D721Med (cell line): ENCODE data around the gene NAA25.

ENCODE experiments used
- DNase-seq: peaks from one replicate; pipeline ENCODE4 v3.0.0; 2011; ENCODE audit warnings: low spot score; ENCODE audit not compliant: insufficient read length
- FAIRE-seq: peaks from 2 replicates; lab custom pipeline; 2011; peaks lifted over from hg19 to GRCh38; lab: Jason Lieb, UNC
- TF ChIP-seq, protein P1 (sequence below): IDR thresholded peaks from 2 replicates; pipeline ENCODE4 v1.5.1; 2012; ENCODE audit warnings: mild to moderate bottlenecking, control low read depth; ENCODE audit not compliant: insufficient read depth; ENCODE audit errors: missing control alignments

The NAA25 gene

GRCh38 chr12:112091563-112091962 is 17.0 kb downstream of the NAA25 start:
- DNase-seq (no peak), FAIRE-seq (no peak)
- TF ChIP-seq, protein P1, sequence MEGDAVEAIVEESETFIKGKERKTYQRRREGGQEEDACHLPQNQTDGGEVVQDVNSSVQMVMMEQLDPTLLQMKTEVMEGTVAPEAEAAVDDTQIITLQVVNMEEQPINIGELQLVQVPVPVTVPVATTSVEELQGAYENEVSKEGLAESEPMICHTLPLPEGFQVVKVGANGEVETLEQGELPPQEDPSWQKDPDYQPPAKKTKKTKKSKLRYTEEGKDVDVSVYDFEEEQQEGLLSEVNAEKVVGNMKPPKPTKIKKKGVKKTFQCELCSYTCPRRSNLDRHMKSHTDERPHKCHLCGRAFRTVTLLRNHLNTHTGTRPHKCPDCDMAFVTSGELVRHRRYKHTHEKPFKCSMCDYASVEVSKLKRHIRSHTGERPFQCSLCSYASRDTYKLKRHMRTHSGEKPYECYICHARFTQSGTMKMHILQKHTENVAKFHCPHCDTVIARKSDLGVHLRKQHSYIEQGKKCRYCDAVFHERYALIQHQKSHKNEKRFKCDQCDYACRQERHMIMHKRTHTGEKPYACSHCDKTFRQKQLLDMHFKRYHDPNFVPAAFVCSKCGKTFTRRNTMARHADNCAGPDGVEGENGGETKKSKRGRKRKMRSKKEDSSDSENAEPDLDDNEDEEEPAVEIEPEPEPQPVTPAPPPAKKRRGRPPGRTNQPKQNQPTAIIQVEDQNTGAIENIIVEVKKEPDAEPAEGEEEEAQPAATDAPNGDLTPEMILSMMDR, result no peak

DNA sequence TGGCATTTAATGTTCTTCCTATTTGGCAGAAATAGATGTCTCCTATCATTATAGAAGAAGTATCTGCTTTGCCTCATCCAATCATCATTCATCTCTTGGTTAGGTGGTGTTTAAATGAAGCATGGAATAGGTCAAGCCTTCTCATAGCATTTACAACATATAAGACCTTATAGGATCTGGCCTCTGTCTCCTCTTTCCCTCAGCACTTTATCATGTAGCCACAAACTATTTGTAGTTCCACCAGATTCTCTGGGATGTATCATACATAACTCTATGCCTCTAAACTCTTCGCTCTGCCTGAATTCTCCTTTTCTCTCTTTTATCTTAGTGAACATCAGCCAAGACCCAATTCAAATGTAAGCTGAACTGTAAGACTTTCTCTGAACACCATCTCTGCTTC is 20.7 kb downstream of the NAA25 start:
- FAIRE-seq, result no peak
- TF ChIP-seq, protein P1, result no peak

GRCh38 chr12:112087055-112087850 is 21.3 kb downstream of the NAA25 start:
- DNase-seq (no peak), FAIRE-seq (no peak)
- TF ChIP-seq, protein P1, result no peak

More for the DNA sequence above, 20.7 kb downstream of the NAA25 start:
- no peak for DNase-seq

DNA sequence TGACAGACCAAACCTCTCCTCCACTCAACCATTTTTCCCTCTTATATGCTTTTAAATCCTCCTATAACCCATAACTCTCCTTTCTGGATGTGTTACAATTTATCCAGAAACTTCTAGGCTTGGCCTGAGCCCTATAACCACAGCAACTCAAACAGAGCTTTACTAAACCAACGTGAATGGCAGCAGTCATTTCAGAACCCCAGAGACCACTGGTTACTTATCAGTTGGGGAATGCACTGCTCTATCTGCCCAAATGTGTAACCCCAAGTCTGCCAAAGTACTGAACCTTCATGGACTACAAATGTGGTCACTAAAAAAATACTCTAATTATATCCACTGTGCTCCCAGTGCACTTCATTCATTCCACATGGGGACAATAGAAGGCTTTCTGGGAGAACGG is 42.0 kb downstream of the NAA25 start:
- FAIRE-seq, result no peak
- TF ChIP-seq, protein P1, result no peak
- DNase-seq, result no peak

DNA sequence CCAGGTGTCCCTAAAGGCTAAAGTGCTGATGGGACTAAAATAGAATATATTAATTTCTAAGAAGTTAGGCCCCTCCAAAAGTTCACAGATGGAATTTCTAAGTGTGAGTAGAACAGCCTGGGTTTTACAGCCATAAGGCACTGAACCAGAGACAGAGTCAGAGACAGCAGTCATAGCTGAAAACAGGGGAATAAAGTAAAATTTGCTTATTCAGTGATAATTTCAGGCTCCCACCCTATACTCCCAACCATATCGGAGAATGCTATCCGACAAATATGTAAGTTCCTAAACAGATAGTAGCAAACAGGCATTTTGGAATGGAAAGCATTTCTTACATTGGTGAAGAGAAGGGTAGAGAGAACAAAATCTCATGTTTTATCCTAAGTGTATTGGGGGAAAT is 45.3 kb downstream of the NAA25 start:
- TF ChIP-seq, protein P1, result no peak
- FAIRE-seq, result no peak
- no peak for DNase-seq

GRCh38 chr12:112061137-112061536 is 47.4 kb downstream of the NAA25 start:
- no peak for FAIRE-seq
- TF ChIP-seq, protein P1, result no peak
- no peak for DNase-seq

DNA sequence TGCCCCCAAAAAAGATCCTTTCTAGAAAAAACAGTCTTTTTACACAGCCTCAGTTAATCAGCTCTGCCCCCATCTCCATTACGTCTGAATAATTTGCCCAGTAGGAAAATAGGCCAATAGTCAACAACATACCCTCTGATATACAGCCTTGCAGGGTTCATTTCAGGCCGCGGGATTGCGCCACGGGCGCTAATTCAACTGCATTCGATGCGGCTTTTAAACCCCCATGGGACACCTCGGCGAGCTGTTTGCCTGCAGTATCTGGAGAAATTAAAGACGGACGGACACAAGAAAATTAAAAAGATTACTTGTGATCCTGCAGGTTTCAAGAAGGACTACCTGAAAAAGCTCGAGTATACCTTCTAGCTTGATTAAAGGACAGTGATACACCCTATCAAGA is 59.2 kb downstream of the NAA25 start:
- FAIRE-seq (no peak), DNase-seq (no peak)
- TF ChIP-seq, protein P1, result no peak
